ENCODE measurements around the gene ARMC5. TPM values are rescaled to one million over a fixed set of nuclear protein-coding genes. Genes with fewer than 3 reads are reported as not detected.

The ARMC5 gene
- total RNA-seq, 4 donors from 2014 or later, result 12.4 to 20.4 (median 17.6) TPM

DNA sequence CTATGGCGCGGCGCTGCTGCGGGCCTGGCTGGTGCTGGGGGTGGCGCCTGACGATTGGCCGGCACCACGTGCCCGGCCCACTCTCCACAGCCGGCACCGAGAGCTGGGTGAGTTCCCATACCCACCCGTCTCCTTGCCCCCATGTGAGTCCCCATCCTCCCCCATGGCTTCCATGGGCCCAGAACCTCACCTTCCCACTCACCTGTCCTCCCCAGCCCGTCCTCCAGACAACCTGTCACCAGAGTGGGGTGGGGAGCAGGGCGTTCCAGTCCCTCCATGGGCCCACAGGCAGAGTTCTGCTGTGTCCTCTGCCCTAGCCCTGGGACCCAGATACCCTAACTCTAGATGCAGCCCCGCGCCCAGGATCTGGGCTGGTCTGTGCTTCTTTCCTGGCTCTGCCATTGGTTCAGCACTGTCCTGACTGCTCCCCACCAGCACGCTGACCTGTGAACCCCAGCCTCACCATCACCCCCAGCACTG is 5.5 kb downstream of the ARMC5 start:
- peaks cover 0 to 43% (median 0%) of the 10 kb centered on the region in 3 donors for H3K36me3 ChIP-seq

DNA sequence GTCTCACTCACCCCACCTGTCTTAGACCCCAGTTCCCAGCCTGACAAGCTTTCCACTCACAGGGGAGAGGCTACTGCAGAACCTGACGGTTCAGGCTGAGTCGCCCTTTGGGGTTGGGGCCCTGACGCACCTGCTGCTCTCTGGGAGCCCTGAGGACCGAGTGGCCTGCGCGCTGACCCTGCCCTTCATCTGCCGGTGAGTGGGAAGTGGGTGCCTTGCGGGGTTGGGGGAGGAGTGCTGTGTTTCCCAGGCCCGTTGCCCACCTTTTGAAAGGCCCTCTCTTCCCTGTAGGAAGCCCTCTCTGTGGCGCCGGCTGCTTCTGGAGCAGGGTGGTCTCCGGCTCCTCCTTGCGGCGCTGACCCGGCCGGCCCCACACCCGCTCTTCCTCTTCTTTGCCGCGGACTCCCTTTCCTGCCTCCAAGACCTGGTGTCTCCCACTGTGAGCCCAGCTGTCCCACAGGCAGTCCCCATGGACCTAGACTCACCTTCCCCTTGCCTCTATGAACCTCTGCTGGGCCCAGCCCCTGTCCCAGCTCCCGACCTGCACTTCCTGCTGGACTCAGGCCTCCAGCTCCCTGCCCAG is 6.6 kb downstream of the ARMC5 start:
- no peak for DNase-seq
- Histone ChIP-seq H3K27ac (no peak overlapping the region), H3K27me3 (no peaks in the 10 kb centered on the region)

More for the DNA sequence above, 5.5 kb downstream of the ARMC5 start:
- Histone ChIP-seq H3K9me3 (no peaks in the 10 kb centered on the region), H3K4me3 (no peak overlapping the region), H3K27ac (no peak overlapping the region), H3K4me1 (peaks cover 0 to 17% (median 5%) of the 10 kb centered on the region in 4 donors), H3K27me3 (no peaks in the 10 kb centered on the region)
- peak in 1 of 3 donors; percentile 31 for DNase-seq
- TF ChIP-seq POLR2A (IDR thresholded peaks at IDR 0.05) (no peak), CTCF (IDR thresholded peaks at IDR 0.05) (no peak)

DNA sequence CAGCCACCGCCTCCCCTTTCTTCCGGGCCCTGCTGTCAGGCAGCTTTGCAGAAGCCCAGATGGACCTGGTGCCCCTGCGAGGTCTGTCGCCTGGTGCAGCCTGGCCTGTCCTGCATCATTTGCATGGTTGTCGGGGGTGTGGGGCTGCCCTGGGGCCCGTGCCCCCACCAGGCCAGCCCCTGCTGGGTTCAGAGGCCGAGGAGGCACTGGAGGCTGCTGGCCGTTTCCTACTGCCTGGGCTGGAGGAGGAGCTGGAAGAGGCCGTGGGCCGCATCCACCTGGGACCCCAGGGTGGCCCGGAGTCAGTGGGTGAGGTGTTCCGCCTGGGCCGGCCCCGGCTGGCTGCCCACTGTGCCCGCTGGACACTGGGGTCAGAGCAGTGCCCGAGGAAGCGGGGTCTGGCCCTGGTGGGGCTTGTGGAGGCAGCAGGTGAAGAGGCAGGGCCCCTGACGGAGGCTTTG is 7.1 kb downstream of the ARMC5 start:
- Histone ChIP-seq H3K27me3 (no peaks in the 10 kb centered on the region), H3K4me3 (no peak overlapping the region), H3K9me3 (no peaks in the 10 kb centered on the region), H3K4me1 (peaks cover 0 to 9% (median 2%) of the 10 kb centered on the region in 4 donors), H3K27ac (peak overlapping the region in 1 of 4 donors; percentile 20), H3K36me3 (peaks cover 0 to 43% (median 0%) of the 10 kb centered on the region in 3 donors)
- TF ChIP-seq POLR2A (IDR thresholded peaks at IDR 0.05) (no peak), CTCF (IDR thresholded peaks at IDR 0.05) (no peak)
- no peak for DNase-seq

More for the DNA sequence above, 6.6 kb downstream of the ARMC5 start:
- peaks cover 0 to 9% (median 1%) of the 10 kb centered on the region in 4 donors for H3K4me1 ChIP-seq
- H3K9me3 ChIP-seq, result no peaks in the 10 kb centered on the region
- TF ChIP-seq POLR2A (IDR thresholded peaks at IDR 0.05) (no peak), CTCF (IDR thresholded peaks at IDR 0.05) (no peak)
- H3K4me3 ChIP-seq, result no peak overlapping the region
- H3K36me3 ChIP-seq, result peaks cover 0 to 43% (median 0%) of the 10 kb centered on the region in 3 donors

DNA sequence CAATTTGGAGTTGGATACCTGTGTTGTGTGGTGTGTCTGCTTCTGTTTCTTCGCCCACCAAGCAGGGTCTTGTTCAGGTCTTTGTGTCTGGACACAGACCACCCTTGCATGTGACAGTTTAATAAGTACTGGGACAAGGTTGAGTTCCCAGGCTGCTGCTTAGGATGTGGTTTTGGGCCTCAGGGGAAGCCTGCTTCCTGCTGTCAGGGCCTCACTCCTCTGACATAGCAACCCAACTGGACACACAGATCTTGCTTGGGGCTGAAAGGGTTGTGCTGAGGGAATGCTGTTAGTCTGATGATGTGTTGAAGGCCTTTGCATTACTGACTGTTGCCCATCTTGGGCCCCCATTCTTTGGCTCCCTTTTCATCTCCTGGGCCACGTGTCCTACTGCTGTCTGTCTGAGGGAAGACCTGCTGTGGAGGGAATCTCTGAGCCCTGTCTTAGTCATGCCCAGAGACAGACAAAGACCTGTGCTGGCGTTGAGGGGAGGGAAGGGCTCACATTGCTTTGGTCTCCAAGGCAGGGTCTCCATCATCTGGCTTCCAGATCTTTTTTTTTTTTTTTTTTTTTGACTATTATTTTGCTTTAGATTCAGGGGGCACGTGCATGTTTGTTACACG is 8.0 kb downstream of the ARMC5 start:
- Histone ChIP-seq H3K4me1 (peaks cover 0 to 15% (median 8%) of the 10 kb centered on the region in 4 donors), H3K27ac (peak overlapping the region in 1 of 4 donors; percentile 20), H3K36me3 (peaks cover 0 to 38% (median 0%) of the 10 kb centered on the region in 3 donors), H3K4me3 (no peak overlapping the region), H3K27me3 (no peaks in the 10 kb centered on the region), H3K9me3 (no peaks in the 10 kb centered on the region)
- TF ChIP-seq CTCF (IDR thresholded peaks at IDR 0.05) (no peak), POLR2A (IDR thresholded peaks at IDR 0.05) (no peak)
- DNase-seq, result peak in 1 of 3 donors; percentile 52

- Histone ChIP-seq H3K27ac (no peak overlapping the region), H3K4me3 (no peak overlapping the region), H3K4me1 (peaks cover 0 to 16% (median 9%) of the 10 kb centered on the region in 4 donors), H3K27me3 (no peaks in the 10 kb centered on the region), H3K36me3 (peaks cover 0 to 32% (median 0%) of the 10 kb centered on the region in 3 donors), H3K9me3 (no peaks in the 10 kb centered on the region)
- no peak for DNase-seq
- TF ChIP-seq POLR2A (IDR thresholded peaks at IDR 0.05), result no peak
- TF ChIP-seq CTCF (IDR thresholded peaks at IDR 0.05), result no peak
Measured at GRCh38 chr16:31467858-31468257, 8.6 kb downstream of the ARMC5 start.
